ENCODE results near the gene TSGA10IP. TPM values are rescaled to one million over a fixed set of nuclear protein-coding genes. Genes with fewer than 3 reads are reported as not detected.

TSGA10IP gene
- total RNA-seq, 2 experiments from 2014 or later = not detected

- Histone ChIP-seq H3K4me2 (ENCODE audit: low read length) (no peak overlapping the region), H3K79me2 (ENCODE audit: insufficient read depth, low read depth, low read length) (peaks cover 27% of the 10 kb centered on the region), H3K36me3 (ENCODE audit: insufficient read depth, low read length) (peaks cover 58% of the 10 kb centered on the region), H2AFZ (ENCODE audit: low read length) (no peak overlapping the region), H3K27ac (ENCODE audit: low read depth, low read length, poor library complexity, severe bottlenecking) (no peak overlapping the region), H4K20me1 (ENCODE audit: insufficient read depth, low read length) (peaks cover 7% of the 10 kb centered on the region; the same call in 1 of the 2 replicates), H3K9me2 (ENCODE audit: insufficient read depth, low read length) (no peaks in the 10 kb centered on the region), H3K4me1 (ENCODE audit: insufficient read depth, low read length, poor library complexity, severe bottlenecking) (peaks cover 16% of the 10 kb centered on the region), H3K9me3 (ENCODE audit: low read length) (no peaks in the 10 kb centered on the region), H3K4me3 (ENCODE audit: low read depth, low read length, poor library complexity, severe bottlenecking) (no peak overlapping the region)
- CTCF ChIA-PET (ENCODE audit: unreplicated experiment) = no interaction called here
- POLR2A ChIA-PET = no interaction called here
- BruUV-seq (replicated peaks) = no TSS peak
- intact Hi-C loops (cut with micrococcal nuclease; ENCODE audit: unreplicated experiment) = no loop called here
- TF ChIP-seq CTCF (conservative IDR thresholded peaks at IDR 0.05; ENCODE audit: low read length) = no peak
- no peak for TF ChIP-seq EZH2phosphoT487 (IDR thresholded peaks at IDR 0.05; ENCODE audit: borderline replicate concordance, low read depth, low read length)
- DNase-seq (ENCODE audit: low spot score) = no peak
Observed at GRCh38 chr11:65964906-65965305, 19.6 kb downstream of the TSGA10IP start.

GRCh38 chr11:65965986-65966762 is 20.9 kb downstream of the TSGA10IP start:
- no peak for TF ChIP-seq EZH2phosphoT487 (IDR thresholded peaks at IDR 0.05; ENCODE audit: borderline replicate concordance, low read depth, low read length)
- no peak for TF ChIP-seq CTCF (conservative IDR thresholded peaks at IDR 0.05; ENCODE audit: low read length)
- no peaks in the 10 kb centered on the region for H3K9me3 ChIP-seq (ENCODE audit: low read length)
- DNase-seq (ENCODE audit: low spot score) = no peak
- H3K9me2 ChIP-seq (ENCODE audit: insufficient read depth, low read length) = no peaks in the 10 kb centered on the region
- H2AFZ ChIP-seq (ENCODE audit: low read length) = no peak overlapping the region
- peaks cover 11% of the 10 kb centered on the region for H3K4me1 ChIP-seq (ENCODE audit: insufficient read depth, low read length, poor library complexity, severe bottlenecking)
- H3K36me3 ChIP-seq (ENCODE audit: insufficient read depth, low read length) = peaks cover 65% of the 10 kb centered on the region
- H3K4me3 ChIP-seq (ENCODE audit: low read depth, low read length, poor library complexity, severe bottlenecking) = no peak overlapping the region
- H4K20me1 ChIP-seq (ENCODE audit: insufficient read depth, low read length) = peaks cover 7% of the 10 kb centered on the region; the same call in 1 of the 2 replicates
- ChIA-PET POLR2A (no interaction called here), CTCF (ENCODE audit: unreplicated experiment) (no interaction called here)
- BruUV-seq (replicated peaks) = TSS peak; percentile 77
- peaks cover 24% of the 10 kb centered on the region for H3K79me2 ChIP-seq (ENCODE audit: insufficient read depth, low read depth, low read length)
- H3K4me2 ChIP-seq (ENCODE audit: low read length) = no peak overlapping the region
- no peak overlapping the region for H3K27ac ChIP-seq (ENCODE audit: low read depth, low read length, poor library complexity, severe bottlenecking)
- intact Hi-C loops (cut with micrococcal nuclease; ENCODE audit: unreplicated experiment) = no loop called here

GRCh38 chr11:65967329-65967934 is 22.2 kb downstream of the TSGA10IP start:
- DNase-seq (ENCODE audit: low spot score) = no peak
- Histone ChIP-seq H3K9me3 (ENCODE audit: low read length) (no peaks in the 10 kb centered on the region), H3K36me3 (ENCODE audit: insufficient read depth, low read length) (peaks cover 74% of the 10 kb centered on the region), H3K27ac (ENCODE audit: low read depth, low read length, poor library complexity, severe bottlenecking) (no peak overlapping the region), H3K4me1 (ENCODE audit: insufficient read depth, low read length, poor library complexity, severe bottlenecking) (peaks cover 9% of the 10 kb centered on the region), H3K79me2 (ENCODE audit: insufficient read depth, low read depth, low read length) (peaks cover 18% of the 10 kb centered on the region), H2AFZ (ENCODE audit: low read length) (no peak overlapping the region), H3K4me2 (ENCODE audit: low read length) (no peak overlapping the region), H4K20me1 (ENCODE audit: insufficient read depth, low read length) (peaks cover 3% of the 10 kb centered on the region; the same call in 1 of the 2 replicates), H3K4me3 (ENCODE audit: low read depth, low read length, poor library complexity, severe bottlenecking) (no peak overlapping the region), H3K9me2 (ENCODE audit: insufficient read depth, low read length) (no peaks in the 10 kb centered on the region)
- no peak for TF ChIP-seq EZH2phosphoT487 (IDR thresholded peaks at IDR 0.05; ENCODE audit: borderline replicate concordance, low read depth, low read length)
- no peak for TF ChIP-seq CTCF (conservative IDR thresholded peaks at IDR 0.05; ENCODE audit: low read length)
- ChIA-PET POLR2A (interaction anchor here (0.6 kb wide), 1 partner anchor 32 kb away, joined by 3 read pairs; no protein-coding TSS in a partner anchor), CTCF (ENCODE audit: unreplicated experiment) (no interaction called here)
- intact Hi-C loops (cut with micrococcal nuclease; ENCODE audit: unreplicated experiment) = no loop called here
- BruUV-seq (replicated peaks) = no TSS peak
